Measurements from ENCODE around the gene CD200.
A peak's percentile ranks its signal among the peaks of the same experiment; 100 is the strongest.

Gene CD200, protein sequence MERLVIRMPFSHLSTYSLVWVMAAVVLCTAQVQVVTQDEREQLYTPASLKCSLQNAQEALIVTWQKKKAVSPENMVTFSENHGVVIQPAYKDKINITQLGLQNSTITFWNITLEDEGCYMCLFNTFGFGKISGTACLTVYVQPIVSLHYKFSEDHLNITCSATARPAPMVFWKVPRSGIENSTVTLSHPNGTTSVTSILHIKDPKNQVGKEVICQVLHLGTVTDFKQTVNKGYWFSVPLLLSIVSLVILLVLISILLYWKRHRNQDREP

DNA sequence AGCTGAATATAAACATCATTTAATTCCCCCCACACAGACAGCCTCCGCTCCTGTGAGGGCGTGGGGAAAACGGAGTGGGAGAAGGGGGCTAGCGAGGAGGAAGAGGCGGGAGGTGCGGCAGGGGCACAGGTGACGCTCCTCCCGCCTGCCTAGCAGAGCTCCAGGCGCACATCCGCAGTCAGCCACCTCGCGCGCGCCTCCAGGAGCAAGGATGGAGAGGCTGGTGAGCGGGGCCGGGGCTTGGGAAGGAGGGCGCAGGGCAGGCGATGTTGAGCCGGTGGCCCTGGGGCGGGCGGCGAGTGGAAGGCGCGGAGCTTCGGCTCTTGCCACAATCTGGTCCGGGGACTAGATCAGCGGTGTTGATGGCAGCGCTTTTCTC is at the start of gene CD200:
TSS of gene CD200 (plus strand) at position 155 of the 379 bp plus-strand sequence. CDS start at position 212, 57 bp downstream.
- TF ChIP-seq, protein P1, sequence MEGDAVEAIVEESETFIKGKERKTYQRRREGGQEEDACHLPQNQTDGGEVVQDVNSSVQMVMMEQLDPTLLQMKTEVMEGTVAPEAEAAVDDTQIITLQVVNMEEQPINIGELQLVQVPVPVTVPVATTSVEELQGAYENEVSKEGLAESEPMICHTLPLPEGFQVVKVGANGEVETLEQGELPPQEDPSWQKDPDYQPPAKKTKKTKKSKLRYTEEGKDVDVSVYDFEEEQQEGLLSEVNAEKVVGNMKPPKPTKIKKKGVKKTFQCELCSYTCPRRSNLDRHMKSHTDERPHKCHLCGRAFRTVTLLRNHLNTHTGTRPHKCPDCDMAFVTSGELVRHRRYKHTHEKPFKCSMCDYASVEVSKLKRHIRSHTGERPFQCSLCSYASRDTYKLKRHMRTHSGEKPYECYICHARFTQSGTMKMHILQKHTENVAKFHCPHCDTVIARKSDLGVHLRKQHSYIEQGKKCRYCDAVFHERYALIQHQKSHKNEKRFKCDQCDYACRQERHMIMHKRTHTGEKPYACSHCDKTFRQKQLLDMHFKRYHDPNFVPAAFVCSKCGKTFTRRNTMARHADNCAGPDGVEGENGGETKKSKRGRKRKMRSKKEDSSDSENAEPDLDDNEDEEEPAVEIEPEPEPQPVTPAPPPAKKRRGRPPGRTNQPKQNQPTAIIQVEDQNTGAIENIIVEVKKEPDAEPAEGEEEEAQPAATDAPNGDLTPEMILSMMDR (IDR thresholded peaks at IDR 0.05): no peak
- TF ChIP-seq ZFX (IDR thresholded peaks at IDR 0.05; ENCODE audit: borderline replicate concordance): no peak

DNA sequence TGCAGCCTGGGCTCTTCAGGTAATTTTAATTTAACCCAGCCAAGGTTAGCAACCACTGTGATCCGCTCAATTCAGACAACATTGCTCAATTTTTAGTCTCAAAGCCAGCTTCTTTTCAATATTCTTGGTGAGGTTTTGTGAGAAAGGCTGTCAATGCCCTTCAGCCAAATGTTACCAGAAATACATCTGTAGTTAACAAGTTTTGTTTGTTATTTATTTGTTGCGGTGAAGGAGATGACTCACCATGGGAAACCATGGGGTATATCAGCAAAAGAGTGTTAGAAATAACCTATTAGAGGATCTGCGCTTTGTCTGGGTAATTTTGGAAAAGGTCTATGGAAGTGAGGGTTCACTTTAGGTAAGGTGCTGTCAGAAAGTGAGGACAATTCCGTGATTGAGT is 43.9 kb upstream of the CD200 start:
- TF ChIP-seq, protein P1 (IDR thresholded peaks at IDR 0.05): no peak
- no peak for TF ChIP-seq ZFX (IDR thresholded peaks at IDR 0.05; ENCODE audit: borderline replicate concordance)
- no peak overlapping the region for H3K27ac ChIP-seq

More for the DNA sequence above, at the start of gene CD200:
- H3K27ac ChIP-seq: no peak within 1 kb of the TSS

DNA sequence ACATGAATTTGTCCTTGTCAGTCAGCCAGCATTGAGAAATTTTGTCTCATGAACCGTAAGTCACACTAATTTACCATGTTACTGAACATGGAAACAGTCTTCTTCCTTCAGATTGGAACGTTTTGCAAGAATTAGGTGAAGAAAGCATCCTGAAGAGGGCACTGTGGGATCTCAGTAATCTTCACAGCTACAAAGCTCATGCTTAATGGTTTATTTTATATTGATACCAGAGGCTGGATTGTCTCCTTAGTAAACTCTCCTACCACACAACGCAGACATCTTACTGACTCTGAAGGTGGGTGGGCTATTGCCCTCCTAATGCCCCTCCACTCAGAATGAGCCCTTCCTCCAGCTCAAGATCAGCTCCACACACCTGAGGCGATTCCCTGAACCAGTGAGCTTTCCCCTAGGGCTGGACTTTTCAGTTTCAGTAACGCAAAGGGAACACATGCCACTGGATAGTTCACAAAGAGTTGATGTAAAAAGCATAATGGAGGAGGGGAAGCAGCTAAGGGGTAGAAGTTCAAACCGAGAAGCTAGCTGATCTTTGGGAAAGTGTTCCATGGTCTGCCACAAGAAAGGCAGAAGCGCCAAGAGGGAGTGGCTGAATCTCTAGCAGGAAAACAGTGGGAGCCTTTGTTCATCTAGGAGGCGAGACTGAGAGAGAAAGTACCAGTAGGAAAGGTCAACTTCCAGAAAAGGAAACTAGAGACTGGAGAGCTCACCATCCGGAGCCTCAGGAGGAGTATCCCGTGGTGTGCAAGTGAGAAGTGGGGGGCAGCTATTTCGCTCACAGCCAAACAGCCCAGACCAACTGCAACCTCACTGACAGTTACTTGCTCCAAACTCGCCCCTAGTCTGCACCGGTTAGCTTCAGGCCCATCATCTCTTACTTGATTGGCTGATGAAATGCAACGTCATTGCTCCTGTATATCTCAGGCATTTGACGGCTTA is 39.3 kb upstream of the CD200 start, which contains the start of gene SLC9C1:
TSS of gene SLC9C1 (minus strand) at position 849 of the 954 bp plus-strand sequence. CDS start 7,425 bp downstream, outside the sequence.
- H3K27ac ChIP-seq: no peak within 1 kb of the TSS

DNA sequence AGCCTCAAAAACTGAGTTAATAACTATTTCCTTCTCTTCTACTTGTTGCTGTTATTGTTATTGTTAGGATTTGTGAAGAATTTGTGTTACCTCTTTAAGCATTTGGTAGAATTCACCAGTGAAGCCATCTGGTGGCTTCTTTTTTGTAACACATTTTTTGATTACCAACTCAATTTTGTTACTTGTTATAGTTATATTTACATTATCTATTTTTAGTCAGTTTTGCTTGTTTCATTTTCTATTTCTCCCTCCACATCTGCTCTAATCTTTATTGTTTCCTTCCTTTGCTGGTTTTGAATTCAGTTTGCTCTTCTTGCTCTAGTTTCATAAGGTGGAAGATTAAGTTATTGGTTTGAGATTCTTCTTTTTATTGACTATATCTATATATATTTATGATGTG is 35.2 kb upstream of the CD200 start:
- no peak overlapping the region for H3K27ac ChIP-seq
- TF ChIP-seq, protein P1 (IDR thresholded peaks at IDR 0.05): no peak
- TF ChIP-seq ZFX (IDR thresholded peaks at IDR 0.05; ENCODE audit: borderline replicate concordance): no peak

More for the DNA sequence above, 39.3 kb upstream of the CD200 start, which contains the start of gene SLC9C1:
- TF ChIP-seq, protein P1 (IDR thresholded peaks at IDR 0.05): peak; percentile 74
- TF ChIP-seq ZFX (IDR thresholded peaks at IDR 0.05; ENCODE audit: borderline replicate concordance): no peak

DNA sequence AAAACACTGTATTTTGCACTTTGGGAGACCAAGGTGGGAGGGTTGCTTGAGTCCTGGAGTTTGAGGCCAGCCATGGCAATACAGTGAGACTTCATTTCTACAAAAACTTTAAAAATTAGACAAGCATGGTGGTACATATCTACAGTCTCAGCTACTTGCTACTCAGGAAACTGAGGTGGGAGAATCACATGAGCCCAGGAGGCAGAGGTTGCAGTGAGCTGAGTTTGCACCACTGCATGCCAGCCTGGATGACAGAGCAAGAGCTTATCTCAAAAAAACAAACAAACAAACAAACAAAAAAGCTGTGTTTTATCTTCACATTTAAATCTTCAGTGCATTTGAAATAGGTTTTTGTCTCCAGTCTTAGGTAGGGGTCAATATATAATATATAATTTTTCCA is 34.2 kb upstream of the CD200 start:
- TF ChIP-seq, protein P1 (IDR thresholded peaks at IDR 0.05): no peak
- no peak for TF ChIP-seq ZFX (IDR thresholded peaks at IDR 0.05; ENCODE audit: borderline replicate concordance)
- H3K27ac ChIP-seq: no peak overlapping the region

DNA sequence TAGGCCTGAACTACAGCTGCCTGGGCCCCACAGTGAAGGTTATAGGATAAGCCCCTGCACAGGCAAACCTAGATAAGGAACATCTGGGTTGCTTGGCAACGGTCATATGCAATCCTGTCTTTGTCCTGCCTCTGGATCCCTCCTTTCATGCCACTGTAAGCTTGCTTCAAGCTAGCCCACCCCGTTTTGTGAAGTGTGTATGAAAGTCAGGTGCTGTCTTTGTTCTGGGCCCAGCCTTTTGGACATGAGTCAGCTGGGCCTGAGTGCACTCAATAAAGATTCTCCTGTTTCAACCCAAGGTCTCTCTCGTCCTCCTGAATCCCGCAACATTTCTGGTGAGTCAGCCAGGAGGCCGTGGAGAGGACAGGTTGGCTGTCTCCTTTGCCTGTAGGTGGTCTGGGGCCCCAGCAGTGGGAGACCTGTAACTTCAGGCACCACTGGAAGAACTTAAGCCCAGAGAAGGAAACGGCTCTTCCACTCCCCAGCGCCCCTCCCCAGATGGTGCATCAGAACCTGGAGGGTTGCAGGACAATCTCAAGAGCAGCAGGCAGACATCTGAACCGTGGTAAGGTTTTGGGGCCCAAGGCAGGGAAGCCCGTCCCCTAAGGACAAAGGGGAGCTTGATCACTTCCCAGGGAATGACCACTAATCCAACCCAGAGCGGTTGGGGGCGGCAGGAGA is 30.7 kb upstream of the CD200 start:
- no peak overlapping the region for H3K27ac ChIP-seq
- TF ChIP-seq ZFX (IDR thresholded peaks at IDR 0.05; ENCODE audit: borderline replicate concordance): no peak
- TF ChIP-seq, protein P1 (IDR thresholded peaks at IDR 0.05): no peak
